T-cell (primary cell): ENCODE measurements around the gene TRIM65. TPM values are rescaled to one million over a fixed set of nuclear protein-coding genes. Genes with fewer than 3 reads are reported as not detected.
"Not testable (repeated sequence)": the region's sequence is repeated elsewhere in the genome, so short reads cannot be mapped to it uniquely, and the experiment has no call there.

Experiments
- ATAC-seq, 4 experiments: fragments of 200-7000 bp in 3 of 4; fragments of 150-1000 bp in 1 of 4; cut with Tn5 transposase; replicated peaks in 1 of 4; 1 replicate in 3 of 4; 2 replicates in 1 of 4; pipeline ENCODE4 v1.10.0; 2021; ENCODE audit warnings: moderate library complexity in 3 of 4, mild to moderate bottlenecking in 2 of 4, moderate number of reproducible peaks in 1 of 4
- CTCF ChIA-PET, 2 donors: fragments of 300-600 bp; sonication (Branson Sonifier 250); formaldehyde crosslinking; loops; one replicate each; lab custom pipeline; 2022; ENCODE audit warnings: antibody characterized with exemption in 2 of 2; lab: Charles Lee
- POLR2A ChIA-PET, 2 donors: fragments of 300-600 bp; sonication (Branson Sonifier 250); formaldehyde crosslinking; loops; one replicate each; lab custom pipeline; 2022; ENCODE audit warnings: antibody characterized with exemption in 2 of 2; lab: Charles Lee
- DNase-seq, 35 experiments: peaks; one replicate each; pipeline versions ENCODE4 v3.0.0 to v3.0.0-alpha.2; 2013 to 2023
- H3K27ac ChIP-seq: one replicate; pipeline ENCODE4 v1.5.1; 2013; ENCODE audit warnings: low read length
- H3K27me3 ChIP-seq, 2 experiments: replicated peaks in 1 of 2; 1 replicate in 1 of 2; 2 replicates in 1 of 2; pipeline versions ENCODE4 v1.6.1 to v1.7.0; 2013; ENCODE audit warnings: low read length in 1 of 2, mixed read lengths in 1 of 2; ENCODE audit not compliant: control insufficient read depth in 2 of 2, insufficient read depth in 2 of 2; ENCODE audit errors: extremely low read depth in 1 of 2
- H3K36me3 ChIP-seq, 2 donors: 1 replicate in 1 of 2; 2 replicates in 1 of 2; pipeline versions ENCODE4 v1.6.1 to v1.7.0; 2013; ENCODE audit warnings: low read length in 1 of 2; ENCODE audit not compliant: control insufficient read depth in 2 of 2, insufficient read depth in 1 of 2; ENCODE audit errors: extremely low read depth in 1 of 2
- H3K4me1 ChIP-seq, 2 experiments: 1 replicate in 1 of 2; 2 replicates in 1 of 2; pipeline versions ENCODE4 v1.6.1 to v1.7.0; 2013; ENCODE audit warnings: low read length in 2 of 2, mixed read lengths in 1 of 2; ENCODE audit not compliant: insufficient read depth in 2 of 2, control insufficient read depth in 1 of 2; ENCODE audit errors: extremely low read depth in 1 of 2
- H3K4me3 ChIP-seq, 2 donors: 1 replicate in 1 of 2; 2 replicates in 1 of 2; pipeline versions ENCODE4 v1.5.1 to v1.7.0; 2013; ENCODE audit warnings: mild to moderate bottlenecking in 2 of 2, low read length in 1 of 2, moderate library complexity in 1 of 2; ENCODE audit not compliant: control insufficient read depth in 1 of 2; ENCODE audit errors: extremely low read depth in 1 of 2
- H3K9me3 ChIP-seq: 2 replicates; pipeline ENCODE4 v1.7.0; 2013
- H3K27ac Mint-ChIP-seq, 2 donors: one replicate each; pipeline ENCODE4 v1.8.0; 2020 to 2021; ENCODE audit warnings: mild to moderate bottlenecking in 2 of 2, mixed read lengths in 2 of 2
- H3K27me3 Mint-ChIP-seq, 2 donors: one replicate each; pipeline ENCODE4 v1.8.0; 2021 to 2022; ENCODE audit warnings: mixed read lengths in 2 of 2
- H3K36me3 Mint-ChIP-seq: one replicate; pipeline ENCODE4 v1.8.0; 2021; ENCODE audit warnings: mixed read lengths
- H3K4me1 Mint-ChIP-seq, 3 donors: one replicate each; pipeline ENCODE4 v1.8.0; 2020 to 2022; ENCODE audit warnings: mixed read lengths in 3 of 3, mild to moderate bottlenecking in 1 of 3
- H3K4me3 Mint-ChIP-seq, 3 donors: one replicate each; pipeline ENCODE4 v1.8.0; 2020 to 2022; ENCODE audit warnings: mild to moderate bottlenecking in 3 of 3, mixed read lengths in 3 of 3, moderate library complexity in 3 of 3
- H3K9me3 Mint-ChIP-seq, 3 donors: one replicate each; pipeline ENCODE4 v1.8.0; 2020 to 2022; ENCODE audit warnings: mixed read lengths in 3 of 3
- WGBS: methylation state at CpG from one replicate; pipeline ENCODE4 v1.1.5; 2013; ENCODE audit warnings: missing lambda C conversion rate; ENCODE audit not compliant: insufficient coverage; 5-methylcytosine and 5-hydroxymethylcytosine counted together
- total RNA-seq, 35 experiments: library from RNA in 6 of 35; stranded (reverse) in 6 of 35; fragments of 120-200 nt in 1 of 35; gene quantifications; one replicate each; pipeline versions ENCODE4 v1.2.1 to v1.2.4 and lab custom pipeline; 2013 to 2026

The TRIM65 gene
- total RNA-seq, 5 donors from 2014 or later (not counting 1 experiment from before 2014, with no cell fraction given), result 22.1 to 52.2 (median 45.9) TPM

GRCh38 chr17:75864448-75864871 is 32.3 kb downstream of the TRIM65 start:
- Histone ChIP-seq H3K36me3 (no peaks in the 10 kb centered on the region), H3K27ac (peak overlapping the region; percentile 72), H3K9me3 (no peaks in the 10 kb centered on the region), H3K4me1 (peaks cover 6 to 27% of the 10 kb centered on the region in 2 experiments), H3K27me3 (no peaks in the 10 kb centered on the region), H3K4me3 (no peak overlapping the region)
- ATAC-seq, result peak; percentile 54 to 75 (median 73)
- peak in 14 of 35 experiments; percentile 15 to 68 (median 34) for DNase-seq
- WGBS, result 26% methylated on average over 4 of the region's 8 CpGs
- Mint-ChIP-seq H3K4me1 (peaks cover 16 to 28% (median 19%) of the 10 kb centered on the region in 3 donors), H3K4me3 (peak overlapping the region in 2 of 3 donors; percentile 27 to 31), H3K27ac (peak overlapping the region; percentile 89), H3K27me3 (no peaks in the 10 kb centered on the region), H3K36me3 (no peaks in the 10 kb centered on the region), H3K9me3 (no peaks in the 10 kb centered on the region)
- CTCF ChIA-PET, result interaction anchor here in 1 of 2 donors (0.6 to 1.4 kb wide), 6 partner anchors 9 to 618 kb away, joined by 3 to 10 read pairs (median 4); partner anchors contain the start of genes TRIM65 and WBP2
- POLR2A ChIA-PET, result interaction anchor here (0.6 to 0.9 kb wide), 7 partner anchors 9 to 230 kb away, joined by 3 to 7 read pairs (median 4); partner anchors contain the start of genes UNK (in 1 of the 2) and WBP2 (in 1 of the 2)

GRCh38 chr17:75861927-75862317 is 34.8 kb downstream of the TRIM65 start:
- Histone ChIP-seq H3K27ac (no peak overlapping the region), H3K27me3 (no peaks in the 10 kb centered on the region), H3K9me3 (no peaks in the 10 kb centered on the region), H3K36me3 (no peaks in the 10 kb centered on the region), H3K4me3 (no peak overlapping the region), H3K4me1 (peaks cover 10 to 40% of the 10 kb centered on the region in 2 experiments)
- no peaks in the 10 kb centered on the region for H3K9me3 Mint-ChIP-seq
- H3K4me1 Mint-ChIP-seq, result peaks cover 25 to 43% (median 27%) of the 10 kb centered on the region in 3 donors
- CTCF ChIA-PET, result interaction anchor here (0.9 to 2.1 kb wide), 4 partner anchors 18 to 109 kb away, joined by 3 to 6 read pairs (median 4); partner anchors contain the start of genes TRIM65 (in 1 of the 2) and UNC13D (in 1 of the 2)
- WGBS, result 94% methylated on average over 6 of the region's 9 CpGs
- H3K36me3 Mint-ChIP-seq, result no peaks in the 10 kb centered on the region
- no peak overlapping the region for H3K4me3 Mint-ChIP-seq
- peak overlapping the region in 1 of 2 donors; percentile 28 for H3K27ac Mint-ChIP-seq
- no peaks in the 10 kb centered on the region for H3K27me3 Mint-ChIP-seq
- DNase-seq (no peak), ATAC-seq (no peak)
- POLR2A ChIA-PET, result interaction anchor here in 1 of 2 donors (0.6 kb wide), 1 partner anchor 411 kb away, joined by 7 read pairs; no protein-coding TSS in a partner anchor

GRCh38 chr17:75859358-75859757 is 37.4 kb downstream of the TRIM65 start:
- peaks cover 12 to 37% of the 10 kb centered on the region in 2 experiments for H3K4me1 ChIP-seq
- H3K4me3 ChIP-seq, H3K27me3 ChIP-seq, H3K36me3 Mint-ChIP-seq, H3K9me3 ChIP-seq, ATAC-seq, H3K9me3 Mint-ChIP-seq, DNase-seq, CTCF ChIA-PET, H3K36me3 ChIP-seq, H3K4me3 Mint-ChIP-seq, H3K27ac ChIP-seq, H3K27me3 Mint-ChIP-seq: not testable (repeated sequence)
- 100% methylated on average over 3 of the region's 10 CpGs for WGBS
- peaks cover 21 to 40% (median 27%) of the 10 kb centered on the region in 3 donors for H3K4me1 Mint-ChIP-seq
- POLR2A ChIA-PET, result interaction anchor here in 1 of 2 donors (0.6 kb wide), 1 partner anchor 9 kb away, joined by 3 read pairs; no protein-coding TSS in a partner anchor
- peak overlapping the region in 1 of 2 donors; percentile 34 for H3K27ac Mint-ChIP-seq

- Mint-ChIP-seq H3K27ac (peak overlapping the region; percentile 88 to 91), H3K36me3 (peaks cover 3% of the 10 kb centered on the region), H3K4me1 (peaks cover 34 to 45% (median 35%) of the 10 kb centered on the region in 3 donors), H3K9me3 (no peaks in the 10 kb centered on the region), H3K27me3 (no peaks in the 10 kb centered on the region), H3K4me3 (no peak overlapping the region)
- DNase-seq (no peak), ATAC-seq (peak in 3 of 4 experiments; percentile 22 to 39 (median 37))
- no peaks in the 10 kb centered on the region for H3K9me3 ChIP-seq
- H3K4me1 ChIP-seq, result peaks cover 13 to 40% of the 10 kb centered on the region in 2 experiments
- ChIA-PET POLR2A (interaction anchor here (1.1 to 1.6 kb wide), 5 partner anchors 8 to 79 kb away, joined by 3 to 7 read pairs (median 6); no protein-coding TSS in a partner anchor), CTCF (interaction anchor here in 1 of 2 donors (1.1 to 2.4 kb wide), 12 partner anchors 9 to 108 kb away, joined by 4 to 33 read pairs (median 9); partner anchors contain the start of genes GALK1 and TRIM65)
- H3K4me3 ChIP-seq, result peak overlapping the region; percentile 88 to 90
- H3K27ac ChIP-seq, result peak overlapping the region; percentile 77
- peaks cover 0 to 8% of the 10 kb centered on the region in 2 donors for H3K36me3 ChIP-seq
- 2% methylated on average over 12 of the region's 24 CpGs for WGBS
- no peaks in the 10 kb centered on the region for H3K27me3 ChIP-seq
These were observed 40.5 kb downstream of the TRIM65 start for GRCh38 chr17:75856062-75856756.

GRCh38 chr17:75855310-75856061 is 41.3 kb downstream of the TRIM65 start, which contains the start of gene WBP2:
WBP2 (minus strand) TSS chr17:75855335; CDS start chr17:75855297, 38 bp downstream.
- Histone ChIP-seq H3K27ac (peak within 1 kb of the TSS; percentile 77), H3K9me3 (no peaks in the 10 kb centered on the region), H3K4me1 (peaks cover 13 to 38% of the 10 kb centered on the region in 2 experiments), H3K27me3 (no peaks in the 10 kb centered on the region), H3K36me3 (peaks cover 0 to 14% of the 10 kb centered on the region in 2 donors), H3K4me3 (peak within 1 kb of the TSS; percentile 88 to 90)
- peaks cover 32 to 43% (median 35%) of the 10 kb centered on the region in 3 donors for H3K4me1 Mint-ChIP-seq
- no peaks in the 10 kb centered on the region for H3K27me3 Mint-ChIP-seq
- DNase-seq, result peak; percentile 91 to 99 (median 98)
- peaks cover 3% of the 10 kb centered on the region for H3K36me3 Mint-ChIP-seq
- WGBS, result 0% methylated on average over 50 of the region's 58 CpGs
- H3K4me3 Mint-ChIP-seq, result no peak within 1 kb of the TSS
- CTCF ChIA-PET, result interaction anchor here (0.5 to 2.4 kb wide), 31 partner anchors 8 to 582 kb away, joined by 3 to 33 read pairs (median 4); partner anchors contain the start of genes FBF1 (in 1 of the 2), GALK1 (in 1 of the 2), SLC25A19 (in 1 of the 2) and TRIM65 (in 1 of the 2)
- H3K9me3 Mint-ChIP-seq, result no peaks in the 10 kb centered on the region
- POLR2A ChIA-PET, result interaction anchor here (0.5 to 1.6 kb wide), 16 partner anchors 9 to 392 kb away, joined by 3 to 24 read pairs (median 6); partner anchors contain the start of gene UNK (in 1 of the 2)
- H3K27ac Mint-ChIP-seq, result peak within 1 kb of the TSS; percentile 88 to 91
- ATAC-seq, result peak; percentile 90 to 92 (median 90)
